D721Med (cell line): ENCODE results near the gene OLFM1.

Experiments
- DNase-seq: peaks from one replicate; pipeline ENCODE4 v3.0.0; 2011; ENCODE audit warnings: low spot score; ENCODE audit not compliant: insufficient read length
- FAIRE-seq: peaks from 2 replicates; lab custom pipeline; 2011; peaks lifted over from hg19 to GRCh38; lab: Jason Lieb, UNC
- TF ChIP-seq, protein P1 (sequence below): IDR thresholded peaks from 2 replicates; pipeline ENCODE4 v1.5.1; 2012; ENCODE audit warnings: mild to moderate bottlenecking, control low read depth; ENCODE audit not compliant: insufficient read depth; ENCODE audit errors: missing control alignments

The OLFM1 gene

GRCh38 chr9:135151757-135152613, 64.5 kb downstream of the OLFM1 start:
- DNase-seq (no peak), FAIRE-seq (no peak)
- TF ChIP-seq, protein P1, sequence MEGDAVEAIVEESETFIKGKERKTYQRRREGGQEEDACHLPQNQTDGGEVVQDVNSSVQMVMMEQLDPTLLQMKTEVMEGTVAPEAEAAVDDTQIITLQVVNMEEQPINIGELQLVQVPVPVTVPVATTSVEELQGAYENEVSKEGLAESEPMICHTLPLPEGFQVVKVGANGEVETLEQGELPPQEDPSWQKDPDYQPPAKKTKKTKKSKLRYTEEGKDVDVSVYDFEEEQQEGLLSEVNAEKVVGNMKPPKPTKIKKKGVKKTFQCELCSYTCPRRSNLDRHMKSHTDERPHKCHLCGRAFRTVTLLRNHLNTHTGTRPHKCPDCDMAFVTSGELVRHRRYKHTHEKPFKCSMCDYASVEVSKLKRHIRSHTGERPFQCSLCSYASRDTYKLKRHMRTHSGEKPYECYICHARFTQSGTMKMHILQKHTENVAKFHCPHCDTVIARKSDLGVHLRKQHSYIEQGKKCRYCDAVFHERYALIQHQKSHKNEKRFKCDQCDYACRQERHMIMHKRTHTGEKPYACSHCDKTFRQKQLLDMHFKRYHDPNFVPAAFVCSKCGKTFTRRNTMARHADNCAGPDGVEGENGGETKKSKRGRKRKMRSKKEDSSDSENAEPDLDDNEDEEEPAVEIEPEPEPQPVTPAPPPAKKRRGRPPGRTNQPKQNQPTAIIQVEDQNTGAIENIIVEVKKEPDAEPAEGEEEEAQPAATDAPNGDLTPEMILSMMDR, result no peak

DNA sequence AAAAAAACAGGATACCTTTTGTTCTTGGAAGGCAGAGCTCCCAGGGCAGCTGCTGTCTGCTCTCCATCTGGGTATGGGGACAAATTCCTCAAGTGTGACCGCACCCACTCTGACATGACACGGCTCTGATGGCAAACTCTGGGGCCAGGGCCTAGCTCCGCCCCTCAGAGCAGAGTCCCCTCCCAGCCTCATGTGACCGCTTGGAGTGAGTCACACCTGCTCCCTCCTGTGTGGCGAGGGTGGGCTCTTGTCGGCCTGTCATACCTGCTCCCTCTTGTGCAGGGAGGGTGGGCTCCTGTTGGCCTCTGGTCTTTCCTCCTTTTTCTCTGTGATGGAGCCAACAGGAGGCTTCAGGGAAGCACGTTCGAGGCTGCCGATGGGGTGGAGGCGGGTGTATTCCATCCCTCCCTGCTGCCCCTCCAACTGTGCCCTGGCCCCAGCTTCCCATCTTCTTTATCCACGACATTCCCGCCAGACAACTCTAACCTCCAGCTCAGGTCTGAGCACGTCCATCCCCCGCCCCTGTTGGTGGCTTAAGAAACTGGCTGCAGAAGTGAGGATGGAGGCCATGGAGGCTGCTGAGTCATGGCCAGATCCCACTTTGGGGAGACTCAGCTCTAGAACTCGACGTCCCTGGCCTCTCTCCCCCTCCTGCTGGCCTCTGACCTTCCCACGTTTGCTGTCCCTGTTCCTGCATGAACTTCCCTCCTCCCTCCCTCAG, 65.3 kb downstream of the OLFM1 start:
- TF ChIP-seq, protein P1, result no peak
- DNase-seq (no peak), FAIRE-seq (no peak)

- DNase-seq (no peak), FAIRE-seq (no peak)
- TF ChIP-seq, protein P1, result no peak
Measured at GRCh38 chr9:135154050-135154615, 66.7 kb downstream of the OLFM1 start.

DNA sequence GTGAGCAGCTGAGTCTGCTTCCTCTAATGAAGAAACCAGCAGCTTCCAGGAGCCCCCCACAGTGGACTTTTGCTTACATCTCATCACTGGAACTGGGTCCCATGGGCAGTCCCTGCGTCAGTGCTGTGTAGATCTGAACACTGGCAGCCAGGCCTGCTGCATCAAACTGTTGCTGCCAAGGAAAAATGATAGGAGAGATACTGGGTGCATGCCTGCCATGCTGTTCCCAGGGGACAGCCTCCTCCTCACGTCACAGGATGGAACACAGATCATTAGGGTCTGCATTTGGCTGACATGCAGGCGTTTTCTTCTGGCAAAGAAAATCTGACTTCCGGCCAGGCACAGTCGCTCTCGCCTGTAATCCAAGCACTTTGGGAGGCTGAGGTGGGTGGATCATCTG, 67.9 kb downstream of the OLFM1 start:
- TF ChIP-seq, protein P1, result no peak
- FAIRE-seq, result no peak
- DNase-seq, result no peak

DNA sequence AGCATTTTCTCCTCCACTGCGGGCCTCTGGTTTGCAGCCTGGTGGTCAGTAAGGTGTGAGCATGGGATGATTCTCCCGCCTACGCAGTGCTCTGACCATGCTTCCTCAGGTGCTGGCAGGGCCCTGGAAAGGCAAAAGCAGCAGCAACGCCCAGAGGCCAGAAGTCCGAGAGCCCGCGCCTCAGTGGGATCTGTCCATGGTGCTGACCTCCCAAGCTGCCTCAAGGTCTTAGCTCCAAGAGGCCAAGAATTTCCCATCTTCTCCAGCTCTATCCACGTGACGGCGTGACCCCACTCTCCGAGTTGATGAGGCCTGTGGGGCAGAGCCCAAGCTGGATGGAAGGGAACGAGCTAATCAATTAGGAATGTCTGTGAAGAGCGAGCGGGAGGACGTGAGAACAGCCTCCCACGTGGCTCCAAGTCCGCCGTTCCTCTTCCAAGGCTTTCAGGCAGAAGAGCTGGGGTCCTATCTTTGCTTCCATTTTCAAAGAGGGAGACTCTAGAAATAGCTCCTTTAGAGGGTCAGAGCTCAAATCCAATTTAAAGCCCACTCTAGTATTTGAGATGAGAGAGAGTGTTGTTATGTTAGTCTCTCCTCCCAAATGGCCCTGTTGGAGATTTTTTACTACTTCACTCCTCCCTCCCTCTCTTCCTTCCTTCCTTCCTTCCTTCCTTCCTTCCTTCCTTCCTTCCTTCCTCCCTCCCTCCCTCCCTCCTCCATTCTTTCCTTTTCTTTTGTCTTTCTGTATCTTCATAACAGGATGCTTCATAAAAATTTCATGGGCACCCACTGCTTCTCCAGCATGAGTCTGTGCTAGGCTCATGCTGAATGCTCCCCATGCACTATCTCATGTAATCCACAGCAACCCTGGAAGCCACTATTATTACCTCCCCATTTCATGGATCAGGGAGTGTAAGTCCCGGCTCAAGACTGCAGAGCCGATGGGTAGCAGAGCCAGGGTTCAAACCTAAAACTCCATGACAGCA, 69.3 kb downstream of the OLFM1 start:
- FAIRE-seq (no peak), DNase-seq (no peak)
- TF ChIP-seq, protein P1, result no peak

GRCh38 chr9:135157856-135158563, 70.5 kb downstream of the OLFM1 start:
- DNase-seq (no peak), FAIRE-seq (no peak)
- TF ChIP-seq, protein P1, result no peak
